Measurements from ENCODE around the gene ZNF217.

Gene ZNF217

DNA sequence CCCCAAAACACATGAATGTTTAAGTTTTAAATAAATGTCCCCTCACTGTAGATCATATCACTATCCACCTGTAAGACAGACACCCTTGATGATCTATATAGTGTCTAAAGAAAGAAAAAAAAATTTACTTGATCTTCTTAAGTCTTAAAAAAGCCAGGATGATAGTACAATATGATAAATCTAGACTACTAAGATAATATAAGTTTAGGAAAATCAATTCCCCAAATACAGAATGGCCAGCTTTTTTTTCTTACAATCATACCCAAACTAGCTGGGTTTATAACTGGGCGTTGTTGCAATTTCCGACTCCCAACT, 14.4 kb downstream of the ZNF217 start:
- TF ChIP-seq, protein P1, sequence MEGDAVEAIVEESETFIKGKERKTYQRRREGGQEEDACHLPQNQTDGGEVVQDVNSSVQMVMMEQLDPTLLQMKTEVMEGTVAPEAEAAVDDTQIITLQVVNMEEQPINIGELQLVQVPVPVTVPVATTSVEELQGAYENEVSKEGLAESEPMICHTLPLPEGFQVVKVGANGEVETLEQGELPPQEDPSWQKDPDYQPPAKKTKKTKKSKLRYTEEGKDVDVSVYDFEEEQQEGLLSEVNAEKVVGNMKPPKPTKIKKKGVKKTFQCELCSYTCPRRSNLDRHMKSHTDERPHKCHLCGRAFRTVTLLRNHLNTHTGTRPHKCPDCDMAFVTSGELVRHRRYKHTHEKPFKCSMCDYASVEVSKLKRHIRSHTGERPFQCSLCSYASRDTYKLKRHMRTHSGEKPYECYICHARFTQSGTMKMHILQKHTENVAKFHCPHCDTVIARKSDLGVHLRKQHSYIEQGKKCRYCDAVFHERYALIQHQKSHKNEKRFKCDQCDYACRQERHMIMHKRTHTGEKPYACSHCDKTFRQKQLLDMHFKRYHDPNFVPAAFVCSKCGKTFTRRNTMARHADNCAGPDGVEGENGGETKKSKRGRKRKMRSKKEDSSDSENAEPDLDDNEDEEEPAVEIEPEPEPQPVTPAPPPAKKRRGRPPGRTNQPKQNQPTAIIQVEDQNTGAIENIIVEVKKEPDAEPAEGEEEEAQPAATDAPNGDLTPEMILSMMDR (conservative IDR thresholded peaks at IDR 0.05), result no peak
- TF ChIP-seq ZFX (IDR thresholded peaks at IDR 0.05), result no peak
- peak overlapping the region; percentile 35; the same call in 1 of the 2 replicates for H3K27ac ChIP-seq

DNA sequence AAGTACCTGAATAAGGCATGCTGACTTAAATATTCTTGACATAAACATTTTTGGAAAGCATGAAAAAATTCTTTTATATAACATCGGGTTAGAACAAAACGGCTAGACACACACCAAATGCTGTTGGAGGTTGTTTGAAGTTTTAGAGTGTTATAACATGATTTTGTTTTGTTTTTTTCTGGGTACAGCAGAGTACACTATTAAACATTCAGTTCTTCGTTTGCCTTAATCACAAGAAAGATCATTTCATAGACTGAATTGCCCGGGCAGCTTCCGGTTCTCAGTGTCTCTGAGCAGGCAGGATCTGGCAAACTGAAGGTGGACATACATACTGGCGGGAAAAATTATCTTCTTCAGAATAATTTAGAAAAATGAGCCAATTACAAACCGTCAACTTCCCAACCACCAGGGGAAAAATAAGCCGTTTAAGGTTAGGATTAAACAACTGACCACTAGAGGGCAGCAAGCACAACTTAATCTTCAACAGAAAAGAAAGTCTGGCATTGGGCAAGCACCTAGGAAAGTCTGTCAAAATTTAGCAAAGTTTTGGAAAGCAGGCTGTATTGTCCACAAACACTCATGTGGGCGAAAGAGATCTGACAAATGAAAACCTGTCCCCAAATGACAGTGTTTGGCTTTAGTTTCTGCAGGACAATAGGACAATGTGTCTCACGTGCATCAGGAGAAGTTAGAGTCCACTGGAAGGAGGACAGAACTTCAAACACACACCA, 15.0 kb downstream of the ZNF217 start:
- H3K27ac ChIP-seq, result peak overlapping the region; percentile 35; the same call in 1 of the 2 replicates
- TF ChIP-seq ZFX (IDR thresholded peaks at IDR 0.05), result no peak
- TF ChIP-seq, protein P1 (conservative IDR thresholded peaks at IDR 0.05), result peak; percentile 87

DNA sequence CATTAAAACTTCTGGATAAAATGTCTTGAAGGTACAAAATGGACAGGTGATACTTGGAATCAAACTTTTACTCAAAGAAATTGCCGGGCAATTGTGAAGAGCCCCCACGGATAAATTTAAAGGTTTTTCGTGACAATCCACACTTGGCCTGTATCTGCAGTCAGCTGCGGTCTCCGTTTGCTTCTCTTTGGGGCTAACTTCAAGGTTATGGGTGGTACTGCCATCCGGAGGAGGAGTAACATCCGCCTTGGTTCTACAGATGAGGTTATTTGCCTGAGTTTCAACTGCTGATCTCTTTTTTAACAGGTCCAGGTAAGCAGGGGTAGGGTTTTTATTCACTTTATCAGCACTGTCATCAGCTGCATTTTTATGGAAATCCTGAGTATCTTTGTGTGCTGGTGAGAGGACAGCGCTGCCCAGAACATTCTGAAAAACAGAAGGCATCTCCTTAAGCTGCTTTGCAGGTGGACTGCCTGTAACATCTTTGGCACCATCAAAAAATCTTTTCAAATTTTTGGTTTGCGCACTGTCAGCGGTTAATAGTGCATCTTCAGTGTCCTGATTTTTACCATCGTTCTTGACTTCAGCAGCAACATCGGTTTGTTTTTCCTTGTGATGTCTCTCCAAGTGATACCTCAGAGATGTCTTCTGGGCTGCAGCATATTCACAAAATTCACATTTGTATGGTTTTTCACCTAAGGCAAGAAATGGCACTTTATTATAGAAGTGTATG, 16.9 kb downstream of the ZNF217 start:
- no peak for TF ChIP-seq ZFX (IDR thresholded peaks at IDR 0.05)
- TF ChIP-seq, protein P1 (conservative IDR thresholded peaks at IDR 0.05), result no peak
- no peak overlapping the region for H3K27ac ChIP-seq

DNA sequence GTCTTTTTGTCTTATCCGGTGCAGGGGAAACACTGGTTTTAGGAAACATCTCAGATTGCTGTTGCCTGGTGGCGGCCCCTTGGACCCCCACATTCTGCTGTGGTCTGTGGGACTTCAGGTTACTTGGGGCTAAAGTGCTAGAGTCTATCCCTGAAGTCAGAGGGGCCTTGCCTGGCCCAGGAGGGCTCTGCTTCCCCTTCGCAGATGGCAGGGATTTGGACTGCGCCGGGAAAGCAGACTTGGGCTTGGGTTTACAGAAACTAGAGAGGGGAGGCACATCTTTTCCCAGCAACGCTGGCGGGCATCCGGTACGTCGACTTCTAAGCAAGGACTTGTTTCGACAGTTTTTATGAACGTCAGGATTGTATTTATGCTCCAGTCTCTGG, 17.5 kb downstream of the ZNF217 start:
- TF ChIP-seq, protein P1 (conservative IDR thresholded peaks at IDR 0.05), result no peak
- no peak for TF ChIP-seq ZFX (IDR thresholded peaks at IDR 0.05)
- no peak overlapping the region for H3K27ac ChIP-seq

DNA sequence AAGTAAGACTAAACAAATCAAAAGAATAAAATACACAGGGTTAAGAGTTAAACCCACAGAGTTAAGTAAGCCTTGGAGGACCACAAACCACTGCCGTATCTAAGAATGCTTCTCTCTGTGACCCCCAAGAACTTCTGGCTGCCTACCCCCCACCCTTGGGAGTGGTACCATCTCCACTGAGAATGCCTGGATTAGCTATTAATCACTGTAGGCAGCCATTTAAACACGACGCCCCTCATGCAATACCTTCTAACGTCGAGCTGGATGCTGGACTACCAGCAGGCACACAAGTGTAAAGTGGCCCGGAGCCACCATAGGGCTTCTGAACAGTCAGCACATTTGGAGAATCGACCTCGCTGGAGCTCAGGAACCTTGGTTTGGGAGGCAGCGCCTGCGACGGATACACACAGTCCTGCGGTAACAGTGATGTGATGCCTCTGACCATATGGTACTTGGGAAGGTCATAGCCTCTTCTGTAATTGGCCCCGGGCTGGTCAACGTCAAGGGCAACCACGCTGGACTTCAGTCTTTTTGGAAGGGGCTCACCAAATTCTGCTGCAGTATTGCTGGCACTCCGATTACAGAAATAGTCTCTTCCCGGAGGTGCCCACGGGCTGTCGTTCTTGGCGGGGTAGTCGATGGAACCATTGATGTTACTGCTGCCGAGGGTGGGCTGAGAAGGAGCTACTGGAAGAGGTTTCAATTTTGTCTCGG, 18.0 kb downstream of the ZNF217 start:
- H3K27ac ChIP-seq, result no peak overlapping the region
- TF ChIP-seq, protein P1 (conservative IDR thresholded peaks at IDR 0.05), result no peak
- no peak for TF ChIP-seq ZFX (IDR thresholded peaks at IDR 0.05)

DNA sequence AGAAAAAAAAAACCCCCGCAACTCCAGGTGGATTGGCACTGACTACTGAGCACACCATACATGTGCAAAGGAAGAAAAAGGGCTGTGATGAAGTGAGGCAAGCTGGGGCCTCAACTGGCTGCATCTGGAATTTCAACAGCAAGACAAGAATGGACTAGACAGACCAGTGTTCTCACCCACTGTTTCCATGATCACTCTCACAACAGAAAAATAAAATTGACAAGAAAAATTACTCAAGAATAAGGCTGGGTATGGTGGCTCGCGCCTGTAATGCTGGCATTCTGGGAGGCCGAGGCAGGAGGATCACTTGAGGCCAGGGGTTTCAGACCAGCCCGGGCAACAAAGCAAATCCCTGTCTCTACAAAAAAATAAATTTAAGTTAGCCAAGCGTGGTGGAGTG, 18.8 kb downstream of the ZNF217 start:
- TF ChIP-seq, protein P1 (conservative IDR thresholded peaks at IDR 0.05), result no peak
- no peak for TF ChIP-seq ZFX (IDR thresholded peaks at IDR 0.05)
- H3K27ac ChIP-seq, result no peak overlapping the region

All from C4-2B (cell line).